ENCODE data around the gene SPEN. TPM values are rescaled to one million over a fixed set of nuclear protein-coding genes. Genes with fewer than 3 reads are reported as not detected.
A peak's percentile ranks its signal among the peaks of the same experiment; 100 is the strongest.

SPEN gene
- total and polyA plus RNA-seq, 2 of the 13 experiments (the other 11 are each of a cell fraction or from before 2014, with no cell fraction given): 4.8 to 14.0 TPM

DNA sequence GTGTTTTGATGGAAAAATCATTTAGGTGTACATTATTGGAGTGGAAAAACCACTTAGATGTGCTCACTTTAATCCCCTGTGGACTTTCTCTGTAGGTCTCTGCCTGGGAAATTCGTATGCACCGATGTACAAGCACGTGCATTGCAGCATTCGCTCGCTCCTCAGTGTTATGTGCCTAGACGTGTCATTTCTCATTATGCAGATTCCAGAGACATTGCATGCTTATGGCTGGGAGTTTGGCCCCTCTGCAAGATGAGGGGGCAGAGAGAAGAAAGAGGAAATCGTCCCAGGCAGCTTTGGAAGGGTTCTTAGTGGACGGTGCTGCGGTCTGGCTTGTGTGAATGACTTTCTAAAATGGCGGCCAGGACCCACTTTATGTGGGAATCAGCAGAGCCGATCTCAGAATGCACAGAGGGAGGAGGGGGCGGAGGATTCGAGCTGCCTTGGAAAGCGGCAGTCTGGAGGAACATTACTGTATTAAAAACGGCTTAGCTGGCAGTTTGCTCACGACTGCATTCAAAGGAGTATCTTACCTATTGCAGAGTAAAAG is 2.3 kb downstream of the SPEN start (continued):
- TF ChIP-seq HDAC2 (CRISPR knock-in tag; IDR thresholded peaks at IDR 0.05): 0 out of 2 replicates have a peak, but pooled peaks have one; percentile 5
- TF ChIP-seq ZFP1 (CRISPR knock-in tag; IDR thresholded peaks at IDR 0.05): no peak
- TF ChIP-seq ZMYM4 (CRISPR knock-in tag; IDR thresholded peaks at IDR 0.05): peak; percentile 48
- TF ChIP-seq ZNF563 (CRISPR knock-in tag; IDR thresholded peaks at IDR 0.05): no peak
- TF ChIP-seq JUND (CRISPR knock-in tag; IDR thresholded peaks at IDR 0.05): no peak
- TF ChIP-seq TBX2 (CRISPR knock-in tag; IDR thresholded peaks at IDR 0.05; ENCODE audit: borderline replicate concordance): peak; percentile 46; the same call in 1 of the 2 replicates
- peak; percentile 53; the same call in 1 of the 2 replicates for TF ChIP-seq SNAPC2 (CRISPR knock-in tag; IDR thresholded peaks at IDR 0.05)
- TF ChIP-seq ZNF841 (CRISPR knock-in tag; IDR thresholded peaks at IDR 0.05; ENCODE audit: borderline replicate concordance): no peak
- TF ChIP-seq TBX3 (IDR thresholded peaks at IDR 0.05; ENCODE audit: borderline replicate concordance): no peak
- TF ChIP-seq MTA3 (CRISPR knock-in tag; IDR thresholded peaks at IDR 0.05): no peak
- 0 out of 2 replicates have a peak, but pooled peaks have one; percentile 5 for TF ChIP-seq CREM (IDR thresholded peaks at IDR 0.05)
- TF ChIP-seq CREM (CRISPR knock-in tag; IDR thresholded peaks at IDR 0.05): no peak
- no peak for TF ChIP-seq PHB2 (IDR thresholded peaks at IDR 0.05; ENCODE audit: partially characterized antibody)
- no peak; the same call in 1 of the 2 replicates for TF ChIP-seq MXD4 (CRISPR knock-in tag; IDR thresholded peaks at IDR 0.05)
- no peak for TF ChIP-seq REPIN1 (CRISPR knock-in tag; IDR thresholded peaks at IDR 0.05; ENCODE audit: borderline replicate concordance, low read depth)
- TF ChIP-seq, protein P1, sequence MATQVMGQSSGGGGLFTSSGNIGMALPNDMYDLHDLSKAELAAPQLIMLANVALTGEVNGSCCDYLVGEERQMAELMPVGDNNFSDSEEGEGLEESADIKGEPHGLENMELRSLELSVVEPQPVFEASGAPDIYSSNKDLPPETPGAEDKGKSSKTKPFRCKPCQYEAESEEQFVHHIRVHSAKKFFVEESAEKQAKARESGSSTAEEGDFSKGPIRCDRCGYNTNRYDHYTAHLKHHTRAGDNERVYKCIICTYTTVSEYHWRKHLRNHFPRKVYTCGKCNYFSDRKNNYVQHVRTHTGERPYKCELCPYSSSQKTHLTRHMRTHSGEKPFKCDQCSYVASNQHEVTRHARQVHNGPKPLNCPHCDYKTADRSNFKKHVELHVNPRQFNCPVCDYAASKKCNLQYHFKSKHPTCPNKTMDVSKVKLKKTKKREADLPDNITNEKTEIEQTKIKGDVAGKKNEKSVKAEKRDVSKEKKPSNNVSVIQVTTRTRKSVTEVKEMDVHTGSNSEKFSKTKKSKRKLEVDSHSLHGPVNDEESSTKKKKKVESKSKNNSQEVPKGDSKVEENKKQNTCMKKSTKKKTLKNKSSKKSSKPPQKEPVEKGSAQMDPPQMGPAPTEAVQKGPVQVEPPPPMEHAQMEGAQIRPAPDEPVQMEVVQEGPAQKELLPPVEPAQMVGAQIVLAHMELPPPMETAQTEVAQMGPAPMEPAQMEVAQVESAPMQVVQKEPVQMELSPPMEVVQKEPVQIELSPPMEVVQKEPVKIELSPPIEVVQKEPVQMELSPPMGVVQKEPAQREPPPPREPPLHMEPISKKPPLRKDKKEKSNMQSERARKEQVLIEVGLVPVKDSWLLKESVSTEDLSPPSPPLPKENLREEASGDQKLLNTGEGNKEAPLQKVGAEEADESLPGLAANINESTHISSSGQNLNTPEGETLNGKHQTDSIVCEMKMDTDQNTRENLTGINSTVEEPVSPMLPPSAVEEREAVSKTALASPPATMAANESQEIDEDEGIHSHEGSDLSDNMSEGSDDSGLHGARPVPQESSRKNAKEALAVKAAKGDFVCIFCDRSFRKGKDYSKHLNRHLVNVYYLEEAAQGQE (IDR thresholded peaks at IDR 0.05; ENCODE audit: borderline replicate concordance in 1 of 2, low read depth in 1 of 2, low read length in 2 of 2): 0 out of 4 replicates have a peak, but pooled peaks of 1 of the 2 experiments have one; percentile 33
- 0 out of 2 replicates have a peak, but pooled peaks have one; percentile 8 for TF ChIP-seq SRY (CRISPR knock-in tag; IDR thresholded peaks at IDR 0.05)
- TF ChIP-seq YY1 (IDR thresholded peaks at IDR 0.05; ENCODE audit: insufficient read depth, insufficient replicate concordance, low read depth, low read length): peak; percentile 90
- TF ChIP-seq MXI1 (IDR thresholded peaks at IDR 0.05; ENCODE audit: borderline replicate concordance, low read depth, low read length): peak; percentile 22; the same call in 1 of the 3 replicates
- TF ChIP-seq NR2F6 (IDR thresholded peaks at IDR 0.05): no peak
- TF ChIP-seq NR2F6 (CRISPR knock-in tag; IDR thresholded peaks at IDR 0.05): no peak
- TF ChIP-seq MAFK (conservative IDR thresholded peaks at IDR 0.05 in 1 of 2, IDR thresholded peaks at IDR 0.05 in 1 of 2; ENCODE audit: low read length in 2 of 2): peak; percentile 52 to 53; a peak in 3 of 4 replicates
- TF ChIP-seq, protein P2, sequence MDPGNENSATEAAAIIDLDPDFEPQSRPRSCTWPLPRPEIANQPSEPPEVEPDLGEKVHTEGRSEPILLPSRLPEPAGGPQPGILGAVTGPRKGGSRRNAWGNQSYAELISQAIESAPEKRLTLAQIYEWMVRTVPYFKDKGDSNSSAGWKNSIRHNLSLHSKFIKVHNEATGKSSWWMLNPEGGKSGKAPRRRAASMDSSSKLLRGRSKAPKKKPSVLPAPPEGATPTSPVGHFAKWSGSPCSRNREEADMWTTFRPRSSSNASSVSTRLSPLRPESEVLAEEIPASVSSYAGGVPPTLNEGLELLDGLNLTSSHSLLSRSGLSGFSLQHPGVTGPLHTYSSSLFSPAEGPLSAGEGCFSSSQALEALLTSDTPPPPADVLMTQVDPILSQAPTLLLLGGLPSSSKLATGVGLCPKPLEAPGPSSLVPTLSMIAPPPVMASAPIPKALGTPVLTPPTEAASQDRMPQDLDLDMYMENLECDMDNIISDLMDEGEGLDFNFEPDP (CRISPR knock-in tag; conservative IDR thresholded peaks at IDR 0.05): 0 out of 2 replicates have a peak, but pooled peaks have one; percentile 55
- TF ChIP-seq GABPA (IDR thresholded peaks at IDR 0.05; ENCODE audit: low read depth, low read length): no peak
- 0 out of 2 replicates have a peak, but pooled peaks have one; percentile 39 for TF ChIP-seq GABPA (CRISPR knock-in tag; IDR thresholded peaks at IDR 0.05; ENCODE audit: low read depth)
- no peak for TF ChIP-seq RORA (CRISPR knock-in tag; IDR thresholded peaks at IDR 0.05)
- 0 out of 4 replicates have a peak, but pooled peaks of 1 of the 2 experiments have one; percentile 38 for TF ChIP-seq POLR2A (IDR thresholded peaks at IDR 0.05; ENCODE audit: insufficient read depth in 1 of 2, low read depth in 2 of 2, low read length in 2 of 2)
- TF ChIP-seq XRCC5 (optimal IDR thresholded peaks at IDR 0.05; ENCODE audit: low read length): no peak
